Activated CD4-positive, alpha-beta T cell treated with anti-CD3 and anti-CD28 coated beads, Interleukin-2, amount 50 U/mL, for 1 hour (primary cell): ENCODE results near the gene KRR1.

Experiments used
- DNase-seq: peaks from one replicate; pipeline ENCODE4 v3.0.0-alpha.2; 2020

The KRR1 gene

GRCh38 chr12:75511116-75512048, at the start of gene KRR1:
Gene KRR1 (minus strand): TSS chr12:75511609. CDS start chr12:75511597, 12 bp downstream.
- DNase-seq = peak; percentile 84

- no peak for DNase-seq
Measured at GRCh38 chr12:75560167-75560566, 48.8 kb upstream of the KRR1 start.

- no peak for DNase-seq
Measured at GRCh38 chr12:75558287-75558686, 46.9 kb upstream of the KRR1 start.

GRCh38 chr12:75556311-75556899, 45.0 kb upstream of the KRR1 start:
- DNase-seq = no peak

- DNase-seq = no peak
Measured at GRCh38 chr12:75554556-75554880, 43.1 kb upstream of the KRR1 start.

- DNase-seq = no peak
Measured at GRCh38 chr12:75553836-75554555, 42.6 kb upstream of the KRR1 start.

GRCh38 chr12:75553398-75553797, 42.0 kb upstream of the KRR1 start:
- DNase-seq = no peak

GRCh38 chr12:75551477-75551876, 40.1 kb upstream of the KRR1 start:
- no peak for DNase-seq

GRCh38 chr12:75550401-75551240, 39.2 kb upstream of the KRR1 start:
- DNase-seq = no peak

- no peak for DNase-seq
Measured at GRCh38 chr12:75549989-75550388, 38.6 kb upstream of the KRR1 start.

- no peak for DNase-seq
Measured at GRCh38 chr12:75548879-75549278, 37.5 kb upstream of the KRR1 start.

GRCh38 chr12:75545636-75546035, 34.2 kb upstream of the KRR1 start:
- DNase-seq = no peak

GRCh38 chr12:75543529-75543928, 32.1 kb upstream of the KRR1 start:
- no peak for DNase-seq

- DNase-seq = no peak
Measured at GRCh38 chr12:75542942-75543341, 31.5 kb upstream of the KRR1 start.

GRCh38 chr12:75539889-75540288, 28.5 kb upstream of the KRR1 start:
- DNase-seq = no peak

- DNase-seq = no peak
Measured at GRCh38 chr12:75533239-75533638, 21.8 kb upstream of the KRR1 start.

- DNase-seq = no peak
Measured at GRCh38 chr12:75529826-75530225, 18.4 kb upstream of the KRR1 start.

GRCh38 chr12:75529316-75529715, 17.9 kb upstream of the KRR1 start:
- DNase-seq = no peak

GRCh38 chr12:75528692-75529091, 17.3 kb upstream of the KRR1 start:
- DNase-seq = no peak

GRCh38 chr12:75528272-75528671, 16.9 kb upstream of the KRR1 start:
- no peak for DNase-seq

- DNase-seq = no peak
Measured at GRCh38 chr12:75526655-75527511, 15.5 kb upstream of the KRR1 start.

- DNase-seq = no peak
Measured at GRCh38 chr12:75525263-75525662, 13.9 kb upstream of the KRR1 start.
